IMR-90 (cell line): ENCODE results near the gene PRKAG2. TPM values are rescaled to one million over a fixed set of nuclear protein-coding genes. Genes with fewer than 3 reads are reported as not detected.
A peak's percentile ranks its signal among the peaks of the same experiment; 100 is the strongest.

Experiments used
- ATAC-seq: fragments of 200-7000 bp; cut with Tn5 transposase; 2 replicates; pipeline ENCODE4 v1.9.1; 2020; ENCODE audit warnings: low read depth, mild to moderate bottlenecking, moderate library complexity
- BruUV-seq: library from RNA; stranded (reverse); fragments of 400-500 nt; replicated peaks from 2 replicates; lab custom pipeline; 2021; lab: Mats Ljungman, UMichigan
- CTCF ChIA-PET: fragments of 300-600 bp; formaldehyde crosslinking; extraction: SDS; loops from one replicate; lab custom pipeline; 2021; ENCODE audit warnings: antibody characterized with exemption; lab: Yijun Ruan, JAX
- POLR2A ChIA-PET: fragments of 300-600 bp; sonication (Branson Sonifier 250); formaldehyde crosslinking; loops from one replicate; lab custom pipeline; 2022; ENCODE audit warnings: antibody characterized with exemption; ENCODE audit not compliant: unreplicated experiment; lab: Charles Lee
- DNase-seq: peaks from one replicate; pipeline ENCODE4 v3.0.0; 2013
- H2AFZ ChIP-seq: replicated peaks from 2 replicates; pipeline ENCODE3; 2013; ENCODE audit warnings: low read length, mild to moderate bottlenecking; ENCODE audit not compliant: poor library complexity
- H2AK5ac ChIP-seq: 2 replicates; pipeline ENCODE4 v1.6.1; 2013; ENCODE audit warnings: low read depth, low read length, inconsistent platforms
- H2AK9ac ChIP-seq: replicated peaks from 2 replicates; pipeline ENCODE3; 2013; ENCODE audit warnings: mild to moderate bottlenecking, low read depth, low read length, moderate library complexity; ENCODE audit not compliant: poor library complexity
- H2BK120ac ChIP-seq: 2 replicates; pipeline ENCODE4 v1.6.1; 2013; ENCODE audit warnings: low read depth, low read length, inconsistent platforms
- H2BK15ac ChIP-seq: 3 replicates; pipeline ENCODE4 v1.6.1; 2013; ENCODE audit warnings: low read depth, low read length, inconsistent platforms
- H2BK20ac ChIP-seq: 2 replicates; pipeline ENCODE4 v1.6.1; 2013; ENCODE audit warnings: low read depth, mild to moderate bottlenecking, inconsistent platforms, low read length, moderate library complexity
- H2BK5ac ChIP-seq: 2 replicates; pipeline ENCODE4 v1.6.1; 2013; ENCODE audit warnings: mild to moderate bottlenecking, low read depth, low read length, inconsistent platforms; ENCODE audit not compliant: poor library complexity, severe bottlenecking
- H3K14ac ChIP-seq: replicated peaks from 2 replicates; pipeline ENCODE4 v1.6.1; 2013; ENCODE audit warnings: low read depth, low read length, inconsistent platforms
- H3K18ac ChIP-seq: 2 replicates; pipeline ENCODE4 v1.6.1; 2013; ENCODE audit warnings: low read depth, low read length, control low read depth
- H3K23ac ChIP-seq: 2 replicates; pipeline ENCODE4 v1.6.1; 2013; ENCODE audit warnings: low read depth, low read length, inconsistent platforms
- H3K27ac ChIP-seq: 2 replicates; pipeline ENCODE4 v1.5.1; 2013; ENCODE audit warnings: mild to moderate bottlenecking, control low read depth, low read length; ENCODE audit not compliant: insufficient read depth
- H3K27me3 ChIP-seq: 2 replicates; pipeline ENCODE4 v1.6.1; 2013; ENCODE audit warnings: low read length; ENCODE audit not compliant: control insufficient read depth, insufficient read depth
- H3K36me3 ChIP-seq: 2 replicates; pipeline ENCODE4 v1.6.1; 2013; ENCODE audit warnings: low read length, mixed read lengths; ENCODE audit not compliant: control insufficient read depth, insufficient read depth
- H3K4ac ChIP-seq: 2 replicates; pipeline ENCODE4 v1.6.1; 2013; ENCODE audit warnings: low read depth, low read length, inconsistent platforms
- H3K4me1 ChIP-seq: 2 replicates; pipeline ENCODE4 v1.6.1; 2013; ENCODE audit warnings: low read length, mixed read lengths; ENCODE audit not compliant: control insufficient read depth, insufficient read depth
- H3K4me2 ChIP-seq: 2 replicates; pipeline ENCODE4 v1.6.1; 2013; ENCODE audit warnings: low read depth, mild to moderate bottlenecking, control low read depth, low read length, moderate library complexity
- H3K4me3 ChIP-seq: 2 replicates; pipeline ENCODE4 v1.5.1; 2013; ENCODE audit warnings: low read depth, mild to moderate bottlenecking, control low read depth, low read length, moderate library complexity; ENCODE audit not compliant: insufficient read depth
- H3K56ac ChIP-seq: 2 replicates; pipeline ENCODE4 v1.6.1; 2013; ENCODE audit warnings: low read length, inconsistent platforms; ENCODE audit not compliant: insufficient read depth; ENCODE audit errors: extremely low read depth
- H3K79me1 ChIP-seq, 2 experiments: 2 replicates each; pipeline ENCODE4 v1.6.1; 2013; ENCODE audit warnings: low read length in 2 of 2, inconsistent platforms in 1 of 2, low read depth in 1 of 2
- H3K9ac ChIP-seq: 2 replicates; pipeline ENCODE4 v1.6.1; 2013; ENCODE audit warnings: low read depth, low read length, control low read depth
- H3K9me1 ChIP-seq: 2 replicates; pipeline ENCODE4 v1.6.1; 2013; ENCODE audit warnings: low read length, inconsistent platforms; ENCODE audit not compliant: insufficient read depth
- H3K9me3 ChIP-seq: 2 replicates; pipeline ENCODE4 v1.6.1; 2013; ENCODE audit warnings: low read length; ENCODE audit not compliant: control insufficient read depth, insufficient read depth
- H4K20me1 ChIP-seq: 2 replicates; pipeline ENCODE4 v1.6.1; 2013; ENCODE audit warnings: low read length, inconsistent platforms; ENCODE audit not compliant: insufficient read depth
- H4K5ac ChIP-seq: 2 replicates; pipeline ENCODE4 v1.6.1; 2013; ENCODE audit warnings: mild to moderate bottlenecking, low read depth, low read length, control low read depth
- H4K8ac ChIP-seq, 2 experiments: 2 replicates each; pipeline ENCODE4 v1.6.1; 2013; ENCODE audit warnings: low read depth in 2 of 2, low read length in 2 of 2, control low read depth in 1 of 2, inconsistent platforms in 1 of 2
- H4K91ac ChIP-seq: 2 replicates; pipeline ENCODE4 v1.6.1; 2013; ENCODE audit warnings: low read depth, low read length, inconsistent platforms; ENCODE audit not compliant: insufficient read depth
- ELK1 ChIP-seq: fragments of 150-350 bp; IDR thresholded peaks from 2 replicates; pipeline ENCODE4 v1.6.1; 2016; ENCODE audit warnings: low read depth, mild to moderate bottlenecking, low read length, moderate library complexity, borderline replicate concordance
- MAZ ChIP-seq: IDR thresholded peaks from 2 replicates; pipeline ENCODE4 v1.6.1; 2012; ENCODE audit warnings: low read depth, mild to moderate bottlenecking, low read length, improper control_type of control experiment, moderate library complexity, borderline replicate concordance
- NFE2L2 ChIP-seq: fragments of 150-350 bp; IDR thresholded peaks from 2 replicates; pipeline ENCODE4 v1.6.1; 2016; ENCODE audit warnings: low read depth, mild to moderate bottlenecking, low read length
- POLR2A ChIP-seq: IDR thresholded peaks from 2 replicates; pipeline ENCODE4 v1.6.1; 2012; ENCODE audit warnings: mild to moderate bottlenecking, low read depth, low read length
- RCOR1 ChIP-seq: IDR thresholded peaks from 2 replicates; pipeline ENCODE4 v1.6.1; 2012; ENCODE audit warnings: mild to moderate bottlenecking, low read length, improper control_type of control experiment; ENCODE audit not compliant: insufficient replicate concordance
- WGBS, 2 experiments: methylation state at CpG; one replicate each; pipeline versions ENCODE4 v1.1.5 to v1.1.7; 2013; ENCODE audit warnings: missing lambda C conversion rate in 2 of 2; ENCODE audit not compliant: insufficient read length in 1 of 2; ENCODE audit errors: extremely low coverage in 2 of 2; 5-methylcytosine and 5-hydroxymethylcytosine counted together
- dilution Hi-C: fragments of 300-500 bp; cut with HindIII; formaldehyde crosslinking; loops from one replicate; pipeline ENCODE4 v1.14.3; 2018; ENCODE audit warnings: low sequenced_read_pairs; ENCODE audit not compliant: unreplicated experiment
- in situ Hi-C: fragments of 300-500 bp; cut with MboI; formaldehyde crosslinking; loops from 3 replicates; pipeline ENCODE4 v1.14.3; 2019; ENCODE audit warnings: low sequenced_read_pairs, inconsistent platforms, mixed read lengths
- intact Hi-C: fragments of 100-400 bp; cut with micrococcal nuclease; formaldehyde crosslinking; loops from 2 replicates; pipeline ENCODE4 v1.10.0; 2022
- polyA plus RNA-seq, 3 experiments: library from polyadenylated mRNA; depleted of rRNA; stranded (reverse); fragments of >200 nt; gene quantifications; 2 replicates each; pipeline ENCODE4 v1.2.3, GENCODE V29; 2012; ENCODE audit warnings: low replicate concordance in 1 of 3
- total RNA-seq: library from RNA; depleted of rRNA; stranded (reverse); fragments of >200 nt; gene quantifications from 2 replicates; pipeline ENCODE4 v1.2.3, GENCODE V29; 2012

PRKAG2 gene
- total and polyA plus RNA-seq, 2 of the 4 experiments (the other 2 are of a cell fraction) = 15.4 to 21.6 TPM

- TF ChIP-seq ELK1 (no peak), RCOR1 (no peak), POLR2A (no peak)
Measured at GRCh38 chr7:151623766-151624165, 253.1 kb downstream of the PRKAG2 start (continued).

- in situ Hi-C loops = loop anchor here (10.0 kb wide), 1 partner anchor 123 kb away; no protein-coding TSS in a partner anchor
- dilution Hi-C loops = no loop called here
- no CpG with 5 or more reads among the region's 5 CpGs for WGBS, 2 experiments
Measured at GRCh38 chr7:151621961-151622360, 255.0 kb downstream of the PRKAG2 start.

More at GRCh38 chr7:151621961-151622360, 255.0 kb downstream of the PRKAG2 start:
- intact Hi-C loops = loop anchor here (5.0 kb wide), 1 partner anchor 115 kb away; no protein-coding TSS in a partner anchor
- no peak overlapping the region for H3K4ac ChIP-seq
- H2AK9ac ChIP-seq = no peak overlapping the region
- BruUV-seq = no TSS peak
- no peak overlapping the region for H2AK5ac ChIP-seq
- H3K56ac ChIP-seq = no peak overlapping the region
- POLR2A ChIA-PET = no interaction called here
- no peaks in the 10 kb centered on the region for H3K4me1 ChIP-seq
- no peak overlapping the region for H4K8ac ChIP-seq
- H3K27ac ChIP-seq = no peak overlapping the region
- TF ChIP-seq NFE2L2 (0 out of 2 replicates have a peak, but pooled peaks have one; percentile 31), MAZ (no peak)
- CTCF ChIA-PET = interaction anchor here (0.7 kb wide), 1 partner anchor 22 kb away, joined by 3 read pairs; no protein-coding TSS in a partner anchor
- H3K14ac ChIP-seq = no peak overlapping the region
- H4K91ac ChIP-seq = no peak overlapping the region
- no peak overlapping the region for H3K18ac ChIP-seq
- H4K5ac ChIP-seq = no peak overlapping the region
- no peak overlapping the region for H2BK15ac ChIP-seq
- no peak overlapping the region for H2AFZ ChIP-seq
- no peak overlapping the region for H2BK120ac ChIP-seq
- H2BK5ac ChIP-seq = no peak overlapping the region
- no peak overlapping the region for H2BK20ac ChIP-seq
- no peaks in the 10 kb centered on the region for H3K9me3 ChIP-seq
- peaks cover 13% of the 10 kb centered on the region for H3K9me1 ChIP-seq
- ATAC-seq (no peak), DNase-seq (no peak)
- H3K27me3 ChIP-seq = no peaks in the 10 kb centered on the region
- H3K9ac ChIP-seq = no peak overlapping the region
- H3K23ac ChIP-seq = no peak overlapping the region
- H3K4me3 ChIP-seq = no peak overlapping the region
- peaks cover 14% of the 10 kb centered on the region for H4K20me1 ChIP-seq
- peaks cover 34 to 75% of the 10 kb centered on the region in 2 experiments for H3K79me1 ChIP-seq
- peaks cover 6% of the 10 kb centered on the region; the same call in 1 of the 2 replicates for H3K36me3 ChIP-seq
- no peak overlapping the region for H3K4me2 ChIP-seq
